ENCODE measurements around the gene DGKE.

DNA sequence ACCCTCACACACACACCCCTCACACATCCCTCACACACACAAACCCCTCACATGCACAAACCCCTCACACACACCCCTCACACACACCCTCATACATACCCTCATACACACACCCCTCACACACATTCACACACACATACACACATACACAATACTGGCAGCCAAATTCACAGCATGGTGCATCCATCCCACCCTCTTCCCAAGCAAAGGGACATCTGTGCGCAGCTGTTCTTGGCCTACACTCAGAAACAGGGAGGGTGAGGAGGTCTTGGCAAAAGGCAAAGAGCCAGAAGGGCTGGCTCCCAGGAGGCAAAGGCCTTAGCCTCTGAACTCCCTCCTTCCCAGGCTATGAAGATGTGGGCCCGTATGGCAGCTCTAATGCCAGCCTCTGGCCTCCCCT, 23.6 kb upstream of the DGKE start:
- TF ChIP-seq, protein P1, sequence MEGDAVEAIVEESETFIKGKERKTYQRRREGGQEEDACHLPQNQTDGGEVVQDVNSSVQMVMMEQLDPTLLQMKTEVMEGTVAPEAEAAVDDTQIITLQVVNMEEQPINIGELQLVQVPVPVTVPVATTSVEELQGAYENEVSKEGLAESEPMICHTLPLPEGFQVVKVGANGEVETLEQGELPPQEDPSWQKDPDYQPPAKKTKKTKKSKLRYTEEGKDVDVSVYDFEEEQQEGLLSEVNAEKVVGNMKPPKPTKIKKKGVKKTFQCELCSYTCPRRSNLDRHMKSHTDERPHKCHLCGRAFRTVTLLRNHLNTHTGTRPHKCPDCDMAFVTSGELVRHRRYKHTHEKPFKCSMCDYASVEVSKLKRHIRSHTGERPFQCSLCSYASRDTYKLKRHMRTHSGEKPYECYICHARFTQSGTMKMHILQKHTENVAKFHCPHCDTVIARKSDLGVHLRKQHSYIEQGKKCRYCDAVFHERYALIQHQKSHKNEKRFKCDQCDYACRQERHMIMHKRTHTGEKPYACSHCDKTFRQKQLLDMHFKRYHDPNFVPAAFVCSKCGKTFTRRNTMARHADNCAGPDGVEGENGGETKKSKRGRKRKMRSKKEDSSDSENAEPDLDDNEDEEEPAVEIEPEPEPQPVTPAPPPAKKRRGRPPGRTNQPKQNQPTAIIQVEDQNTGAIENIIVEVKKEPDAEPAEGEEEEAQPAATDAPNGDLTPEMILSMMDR (IDR thresholded peaks at IDR 0.05), result no peak
- no peak for TF ChIP-seq POLR2A (IDR thresholded peaks at IDR 0.05)
